HepG2 (cell line): ENCODE results near the gene ANKS6.

Experiments
- CREB3 ChIP-seq: sonication (generic); formaldehyde crosslinking; IDR thresholded peaks from 2 replicates; pipeline ENCODE4 v1.5.0; 2020; ENCODE audit warnings: missing genetic modification reagents
- EZH2 ChIP-seq: conservative IDR thresholded peaks from 2 replicates; pipeline ENCODE4 v1.6.1; 2012; ENCODE audit warnings: mild to moderate bottlenecking, low read depth, low read length, moderate library complexity
- GABPA ChIP-seq, 2 experiments: IDR thresholded peaks; 2 replicates each; pipeline ENCODE4 v1.6.1; 2011 to 2016; ENCODE audit warnings: low read depth in 2 of 2, low read length in 1 of 2, missing biosample characterization in 1 of 2, missing genetic modification characterization in 1 of 2
- SMC3 ChIP-seq: IDR thresholded peaks from 2 replicates; pipeline ENCODE4 v1.6.1; 2011; ENCODE audit warnings: low read length, improper control_type of control experiment
- ZNF17 ChIP-seq: sonication (generic); formaldehyde crosslinking; IDR thresholded peaks from 2 replicates; pipeline ENCODE4 v1.5.0; 2020; ENCODE audit warnings: mild to moderate bottlenecking, missing genetic modification reagents
- ZNF598 ChIP-seq: sonication (generic); formaldehyde crosslinking; IDR thresholded peaks from 2 replicates; pipeline ENCODE4 v1.5.1; 2020; ENCODE audit warnings: mild to moderate bottlenecking, missing genetic modification reagents, borderline replicate concordance
- ZNF83 ChIP-seq: sonication (generic); formaldehyde crosslinking; IDR thresholded peaks from 2 replicates; pipeline ENCODE4 v1.4.0; 2020; ENCODE audit warnings: missing genetic modification reagents, mild to moderate bottlenecking, borderline replicate concordance
- TF ChIP-seq, protein P1 (sequence below): sonication (generic); formaldehyde crosslinking; IDR thresholded peaks from 2 replicates; pipeline ENCODE4 v1.4.0; 2020; ENCODE audit warnings: missing genetic modification reagents

GRCh38 chr9:98818764-98819163, 22.4 kb upstream of the ANKS6 start:
- TF ChIP-seq ZNF598 (CRISPR knock-in tag) = no peak
- no peak for TF ChIP-seq EZH2
- no peak for TF ChIP-seq CREB3 (CRISPR knock-in tag)
- no peak for TF ChIP-seq ZNF17 (CRISPR knock-in tag)
- no peak for TF ChIP-seq SMC3
- no peak for TF ChIP-seq ZNF83
- TF ChIP-seq, protein P1, sequence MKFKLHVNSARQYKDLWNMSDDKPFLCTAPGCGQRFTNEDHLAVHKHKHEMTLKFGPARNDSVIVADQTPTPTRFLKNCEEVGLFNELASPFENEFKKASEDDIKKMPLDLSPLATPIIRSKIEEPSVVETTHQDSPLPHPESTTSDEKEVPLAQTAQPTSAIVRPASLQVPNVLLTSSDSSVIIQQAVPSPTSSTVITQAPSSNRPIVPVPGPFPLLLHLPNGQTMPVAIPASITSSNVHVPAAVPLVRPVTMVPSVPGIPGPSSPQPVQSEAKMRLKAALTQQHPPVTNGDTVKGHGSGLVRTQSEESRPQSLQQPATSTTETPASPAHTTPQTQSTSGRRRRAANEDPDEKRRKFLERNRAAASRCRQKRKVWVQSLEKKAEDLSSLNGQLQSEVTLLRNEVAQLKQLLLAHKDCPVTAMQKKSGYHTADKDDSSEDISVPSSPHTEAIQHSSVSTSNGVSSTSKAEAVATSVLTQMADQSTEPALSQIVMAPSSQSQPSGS = no peak
- no peak for TF ChIP-seq GABPA (IDR thresholded peaks at IDR 0.05; ENCODE audit: low read depth, low read length)
- no peak for TF ChIP-seq GABPA (CRISPR knock-in tag; IDR thresholded peaks at IDR 0.05; ENCODE audit: low read depth)
